Hepatocyte (in vitro differentiated cells): Measurements from ENCODE around the gene EYS. TPM values are rescaled to one million over a fixed set of nuclear protein-coding genes. Genes with fewer than 3 reads are reported as not detected.

Experiments used
- DNase-seq: peaks from one replicate; pipeline ENCODE4 v3.0.0-alpha.2; 2016; ENCODE audit warnings: low spot score
- H2AFZ ChIP-seq: fragments of 200-600 bp; sonication (generic); 2 replicates; pipeline ENCODE4 v1.6.0; 2016; ENCODE audit warnings: antibody characterized with exemption, mild to moderate bottlenecking
- H3K27ac ChIP-seq: fragments of 200-600 bp; sonication (generic); 2 replicates; pipeline ENCODE4 v1.5.1; 2016; ENCODE audit warnings: mild to moderate bottlenecking
- H3K27me3 ChIP-seq: fragments of 200-600 bp; sonication (generic); 2 replicates; pipeline ENCODE4 v1.6.1; 2016
- H3K36me3 ChIP-seq: fragments of 200-600 bp; sonication (generic); replicated peaks from 2 replicates; pipeline ENCODE4 v1.5.1; 2016; ENCODE audit warnings: low read depth; ENCODE audit not compliant: insufficient read depth
- H3K4me1 ChIP-seq: fragments of 200-600 bp; sonication (generic); 2 replicates; pipeline ENCODE4 v1.5.1; 2016; ENCODE audit warnings: mild to moderate bottlenecking, moderate library complexity; ENCODE audit not compliant: insufficient read depth
- H3K4me2 ChIP-seq: fragments of 200-600 bp; sonication (generic); 2 replicates; pipeline ENCODE4 v1.6.0; 2016
- H3K4me3 ChIP-seq: fragments of 200-600 bp; sonication (generic); 2 replicates; pipeline ENCODE4 v1.5.1; 2016; ENCODE audit warnings: mild to moderate bottlenecking
- H3K79me2 ChIP-seq: fragments of 200-600 bp; sonication (generic); 2 replicates; pipeline ENCODE4 v1.6.0; 2017; ENCODE audit warnings: mild to moderate bottlenecking
- H3K9me2 ChIP-seq: fragments of 200-600 bp; sonication (generic); replicated peaks from 2 replicates; pipeline ENCODE4 v1.6.0; 2017; ENCODE audit warnings: mild to moderate bottlenecking; ENCODE audit not compliant: insufficient read depth
- H3K9me3 ChIP-seq: fragments of 200-600 bp; sonication (generic); 2 replicates; pipeline ENCODE4 v1.5.1; 2016; ENCODE audit warnings: low read depth, mild to moderate bottlenecking
- H4K20me1 ChIP-seq: fragments of 200-600 bp; sonication (generic); 2 replicates; pipeline ENCODE4 v1.6.0; 2016; ENCODE audit warnings: mild to moderate bottlenecking; ENCODE audit not compliant: insufficient read depth, poor library complexity, severe bottlenecking
- CTCF ChIP-seq: fragments of 200-600 bp; sonication (generic); IDR thresholded peaks from 2 replicates; pipeline ENCODE4 v1.5.1; 2016; ENCODE audit warnings: antibody characterized with exemption, mild to moderate bottlenecking; ENCODE audit not compliant: poor library complexity
- EZH2 ChIP-seq: fragments of 200-600 bp; sonication (generic); IDR thresholded peaks from 2 replicates; pipeline ENCODE4 v1.6.1; 2016; ENCODE audit warnings: antibody characterized with exemption, mild to moderate bottlenecking, borderline replicate concordance
- EZH2phosphoT487 ChIP-seq: fragments of 200-600 bp; sonication (generic); IDR thresholded peaks from one replicate; pipeline ENCODE4 v1.6.1; 2018; ENCODE audit warnings: antibody characterized with exemption, mild to moderate bottlenecking, low read depth, moderate library complexity; ENCODE audit not compliant: unreplicated experiment, severe bottlenecking
- WGBS: methylation state at CpG from one replicate; pipeline ENCODE4 v1.1.6; 2016; ENCODE audit warnings: low lambda C conversion rate; ENCODE audit errors: missing lambda C conversion rate; 5-methylcytosine and 5-hydroxymethylcytosine counted together
- polyA plus RNA-seq: library from polyadenylated mRNA; unstranded; fragments of >200 nt; fragmentation: Nextera tagmentation; extraction: Ambion mirVana; gene quantifications from 2 replicates; pipeline ENCODE4 v1.2.1, GENCODE V29; 2016
- total RNA-seq: library from RNA; depleted of rRNA; stranded (reverse); fragments of >200 nt; gene quantifications from 2 replicates; pipeline ENCODE4 v1.2.3, GENCODE V29; 2014

The EYS gene
- total and polyA plus RNA-seq, 2 experiments from 2014 or later = 0.57 to 0.68 TPM

DNA sequence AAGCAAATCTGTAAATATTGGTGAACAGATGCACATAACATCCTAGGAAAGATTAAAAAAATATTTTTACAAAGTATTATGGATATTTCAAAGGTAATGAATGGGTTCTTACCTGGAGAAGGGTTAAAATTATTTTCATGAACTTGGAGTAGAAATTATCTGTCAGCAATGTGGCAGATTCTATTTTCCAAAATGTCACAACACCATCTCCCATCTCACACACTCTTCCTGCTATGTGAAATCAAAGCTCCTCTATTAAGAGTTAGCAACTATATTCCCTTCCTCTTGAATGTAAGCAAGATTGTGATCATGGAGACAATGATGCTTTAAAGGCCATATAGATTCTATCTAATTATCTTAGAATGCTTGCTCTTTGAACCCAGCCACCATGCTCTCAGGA lies 304.5 kb downstream of the EYS start:
- no peak for DNase-seq
- Histone ChIP-seq H3K36me3 (no peaks in the 10 kb centered on the region), H3K4me3 (no peak overlapping the region), H3K79me2 (no peaks in the 10 kb centered on the region), H3K9me3 (no peaks in the 10 kb centered on the region), H3K27me3 (no peaks in the 10 kb centered on the region), H4K20me1 (no peaks in the 10 kb centered on the region), H2AFZ (no peak overlapping the region), H3K9me2 (no peaks in the 10 kb centered on the region), H3K4me1 (no peaks in the 10 kb centered on the region), H3K27ac (no peak overlapping the region), H3K4me2 (no peak overlapping the region)
- TF ChIP-seq CTCF (no peak), EZH2phosphoT487 (no peak), EZH2 (no peak)

DNA sequence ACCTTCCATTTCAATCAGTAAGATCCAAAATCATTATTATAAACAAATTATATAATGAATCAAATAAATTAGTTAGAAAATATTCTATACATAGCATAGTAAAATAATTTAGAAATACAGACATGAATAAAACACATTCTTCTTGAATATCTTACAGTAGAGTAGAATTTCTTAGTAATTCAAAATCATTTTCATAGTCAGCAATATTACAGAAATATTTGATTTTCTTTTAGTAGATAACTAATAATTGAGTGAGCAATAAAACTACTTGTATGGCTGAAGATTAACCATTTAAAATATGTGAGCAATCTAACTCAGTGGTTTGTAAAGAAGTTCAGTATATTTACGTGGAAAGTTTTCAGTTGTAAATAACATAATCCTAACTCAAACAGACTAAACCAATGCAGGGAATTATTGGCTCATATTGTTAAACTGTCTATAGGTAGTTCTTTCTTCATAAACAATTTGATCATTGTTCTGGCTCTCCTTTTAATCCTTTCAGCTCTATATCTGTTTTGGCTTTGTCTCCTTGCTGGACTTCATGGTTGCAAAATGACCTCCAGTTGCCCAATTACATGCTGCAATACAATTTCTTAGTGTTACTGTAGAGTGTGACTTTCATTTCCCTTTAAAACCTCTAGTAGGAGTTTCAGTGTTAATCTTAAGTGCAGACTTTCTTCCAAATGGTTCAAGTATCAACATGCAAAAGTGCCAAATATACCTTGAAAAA lies 307.5 kb downstream of the EYS start:
- 38% methylated on average over 1 of the region's 1 CpG for WGBS
- no peaks in the 10 kb centered on the region for H3K27me3 ChIP-seq
- no peaks in the 10 kb centered on the region for H4K20me1 ChIP-seq
- H3K9me2 ChIP-seq = no peaks in the 10 kb centered on the region
- no peak overlapping the region for H3K4me3 ChIP-seq
- DNase-seq = no peak
- H3K4me2 ChIP-seq = no peak overlapping the region
- no peaks in the 10 kb centered on the region for H3K36me3 ChIP-seq
- TF ChIP-seq EZH2phosphoT487 (no peak), CTCF (no peak), EZH2 (no peak)
- H3K79me2 ChIP-seq = no peaks in the 10 kb centered on the region
- H3K4me1 ChIP-seq = no peaks in the 10 kb centered on the region
- H3K27ac ChIP-seq = no peak overlapping the region
- no peaks in the 10 kb centered on the region for H3K9me3 ChIP-seq
- no peak overlapping the region for H2AFZ ChIP-seq

DNA sequence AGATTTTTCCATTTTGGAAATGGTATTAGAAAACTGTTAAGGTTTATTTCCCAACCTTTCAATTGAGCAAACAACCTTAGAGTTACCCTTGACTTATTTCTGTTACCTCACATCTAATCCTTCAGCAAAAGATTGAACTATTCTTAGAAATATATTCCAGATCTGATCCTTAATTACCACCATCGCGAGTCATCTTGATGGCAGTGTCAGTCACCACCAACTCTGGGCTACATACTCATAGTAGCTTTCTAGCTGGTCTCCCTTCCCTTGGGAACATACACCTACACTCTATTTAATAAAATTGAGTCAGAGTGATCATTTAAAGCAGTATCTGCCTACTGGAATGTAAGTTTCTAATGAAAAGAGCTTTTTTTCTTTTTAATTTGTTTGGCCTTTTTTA lies 308.2 kb downstream of the EYS start:
- Histone ChIP-seq H2AFZ (no peak overlapping the region), H3K4me2 (no peak overlapping the region), H3K79me2 (no peaks in the 10 kb centered on the region), H3K9me3 (no peaks in the 10 kb centered on the region), H3K9me2 (no peaks in the 10 kb centered on the region), H3K36me3 (no peaks in the 10 kb centered on the region), H3K27ac (no peak overlapping the region), H4K20me1 (no peaks in the 10 kb centered on the region), H3K4me1 (no peaks in the 10 kb centered on the region), H3K4me3 (no peak overlapping the region), H3K27me3 (no peaks in the 10 kb centered on the region)
- DNase-seq = no peak
- WGBS = 100% methylated on average over 2 of the region's 2 CpGs
- TF ChIP-seq CTCF (no peak), EZH2phosphoT487 (no peak)
